GM15510 (cell line): ENCODE data around the gene ZNF282.
A peak's percentile ranks its signal among the peaks of the same experiment; 100 is the strongest.

ENCODE experiments used
- POLR2A ChIP-seq: IDR thresholded peaks from 3 replicates; pipeline ENCODE4 v1.6.1; 2011; ENCODE audit warnings: borderline replicate concordance; ENCODE audit not compliant: insufficient read length; ENCODE audit errors: extremely low read depth

ZNF282 gene

DNA sequence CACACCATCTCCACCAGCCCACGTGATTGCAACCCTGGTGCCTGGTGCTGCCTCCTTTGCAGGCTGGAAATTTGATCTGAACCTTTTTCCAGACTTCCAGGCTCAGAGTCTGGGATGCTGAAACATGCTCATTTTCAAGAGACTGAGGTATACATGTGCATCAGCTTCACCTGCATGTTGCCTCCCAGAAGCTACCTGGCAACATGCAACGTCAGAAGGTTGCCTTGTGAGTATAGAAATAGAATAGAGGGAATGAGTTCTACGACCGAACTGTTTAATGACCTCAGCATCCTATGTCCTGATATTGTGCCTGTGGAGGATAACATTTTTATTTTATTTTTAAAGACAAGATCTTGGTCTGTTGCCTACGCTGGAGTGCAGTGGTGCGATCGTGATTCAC is 42.2 kb downstream of the ZNF282 start:
- TF ChIP-seq POLR2A = no peak

DNA sequence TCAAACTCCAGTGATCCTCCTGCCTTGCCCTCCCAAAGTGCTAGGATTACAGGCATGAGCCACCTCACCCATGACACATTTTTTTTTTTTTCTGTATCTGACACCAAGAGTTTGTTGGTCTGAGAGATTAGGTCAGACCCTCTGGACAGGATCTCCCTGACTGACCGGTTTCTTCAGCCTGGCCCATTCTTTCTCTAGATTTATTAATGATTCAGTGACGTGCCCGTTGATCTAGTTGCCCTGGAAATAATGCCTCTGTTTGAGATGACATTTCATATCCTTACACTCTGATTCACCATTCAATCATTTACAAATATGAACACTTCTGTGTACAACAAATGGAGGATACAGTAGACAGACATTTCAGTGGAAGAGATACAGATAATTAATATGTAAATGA is 42.7 kb downstream of the ZNF282 start:
- no peak for TF ChIP-seq POLR2A

DNA sequence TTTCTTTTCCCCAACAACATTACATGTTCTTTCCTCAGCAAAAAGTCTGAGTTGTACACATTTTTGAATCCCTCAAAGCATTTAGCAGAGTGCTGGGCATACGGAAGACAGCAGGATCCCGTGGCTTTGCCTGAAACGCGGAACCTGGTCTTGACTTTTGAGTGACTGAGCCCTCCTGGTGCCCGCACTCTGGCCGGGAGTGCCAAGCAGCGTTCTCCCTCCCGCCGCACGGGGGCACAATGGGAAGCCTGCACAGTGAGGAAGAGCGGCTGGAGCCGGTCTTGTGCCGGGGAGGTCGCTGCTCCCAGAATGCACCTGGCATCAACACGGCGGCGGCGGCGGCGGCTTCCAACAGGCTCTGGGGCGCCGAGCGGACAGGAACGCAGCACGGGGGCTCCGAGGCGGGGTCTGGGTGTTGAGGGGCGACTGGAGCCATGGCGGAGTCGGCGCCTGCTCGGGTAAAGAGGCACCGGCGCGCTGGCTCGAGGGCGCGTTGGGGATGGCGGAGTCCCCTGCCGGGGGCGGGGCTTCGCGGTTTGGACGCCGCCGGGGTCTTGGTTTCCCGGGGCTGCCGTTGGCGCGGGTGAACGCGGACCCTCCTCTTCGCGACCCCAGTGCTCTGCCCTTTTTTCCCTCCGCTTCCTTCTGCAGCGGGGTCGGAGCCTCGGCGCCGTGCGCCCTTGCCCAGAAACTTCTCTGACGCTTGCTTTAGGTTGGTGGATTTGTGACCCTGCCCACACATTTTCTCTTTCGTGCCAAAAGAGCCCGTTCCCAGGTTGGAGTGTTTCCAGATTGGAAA is 44.2 kb downstream of the ZNF282 start, which contains the start of gene ZNF212:
Gene ZNF212 (plus strand): TSS at position 307 of the 799 bp plus-strand sequence. CDS start 128 bp downstream, at position 435.
- TF ChIP-seq POLR2A = peak; percentile 70

DNA sequence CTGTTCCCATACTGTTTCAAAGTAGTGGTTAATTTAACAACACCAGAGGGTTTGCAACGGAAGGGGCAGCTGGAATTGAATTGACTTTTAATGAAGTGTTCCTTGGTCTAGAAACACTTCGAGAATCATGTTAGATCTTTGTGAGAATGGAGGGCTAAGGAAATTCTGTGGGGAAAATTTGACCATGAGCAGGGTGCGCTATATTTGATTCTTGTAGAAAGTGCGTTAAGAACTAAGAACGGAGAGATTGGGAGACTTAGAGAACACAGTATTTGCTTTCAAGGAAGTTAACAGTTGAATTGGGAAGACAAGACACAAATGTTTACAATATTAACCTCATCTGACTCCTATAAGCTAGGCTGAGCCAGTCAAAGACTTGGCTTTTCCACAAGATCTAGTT is 45.3 kb downstream of the ZNF282 start:
- TF ChIP-seq POLR2A = no peak

DNA sequence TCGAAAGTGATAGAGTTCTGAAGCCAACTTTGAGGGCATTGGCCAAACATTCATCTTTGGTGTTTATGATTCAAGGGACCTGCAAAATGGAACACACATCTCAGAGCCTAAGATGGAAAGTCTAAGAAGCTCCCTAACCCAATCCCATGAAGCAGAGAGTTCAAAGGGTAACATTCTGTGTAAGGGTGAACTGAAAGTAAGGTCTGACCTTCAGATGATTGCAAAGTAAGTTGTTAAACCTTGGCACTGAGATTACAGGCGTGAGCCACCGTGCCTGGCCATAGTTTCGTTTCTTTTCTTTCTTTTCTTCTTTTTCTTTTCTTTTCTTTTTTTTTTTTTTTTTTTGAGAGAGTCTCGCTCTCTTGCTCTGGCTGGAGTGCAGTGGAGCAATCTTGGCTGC is 46.4 kb downstream of the ZNF282 start:
- no peak for TF ChIP-seq POLR2A

DNA sequence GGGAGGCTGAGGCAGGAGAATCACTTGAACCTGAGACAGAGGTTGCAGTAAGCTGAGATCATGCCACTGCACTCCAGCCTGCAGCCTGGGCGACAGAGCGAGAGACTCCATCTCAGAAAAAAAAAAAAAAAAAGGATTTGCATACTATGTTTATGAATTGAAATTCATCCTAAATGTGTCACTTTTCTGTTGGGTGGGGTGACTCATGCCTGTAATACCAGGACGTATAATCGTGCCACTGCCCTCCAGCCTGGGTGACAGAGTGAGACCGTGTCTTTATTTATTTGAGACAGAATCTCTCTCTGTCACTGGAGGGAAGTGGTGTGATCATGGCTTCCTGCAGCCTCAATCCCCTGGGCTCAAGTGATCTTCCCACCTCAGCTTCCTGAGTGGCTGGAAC is 49.9 kb downstream of the ZNF282 start:
- TF ChIP-seq POLR2A = no peak

DNA sequence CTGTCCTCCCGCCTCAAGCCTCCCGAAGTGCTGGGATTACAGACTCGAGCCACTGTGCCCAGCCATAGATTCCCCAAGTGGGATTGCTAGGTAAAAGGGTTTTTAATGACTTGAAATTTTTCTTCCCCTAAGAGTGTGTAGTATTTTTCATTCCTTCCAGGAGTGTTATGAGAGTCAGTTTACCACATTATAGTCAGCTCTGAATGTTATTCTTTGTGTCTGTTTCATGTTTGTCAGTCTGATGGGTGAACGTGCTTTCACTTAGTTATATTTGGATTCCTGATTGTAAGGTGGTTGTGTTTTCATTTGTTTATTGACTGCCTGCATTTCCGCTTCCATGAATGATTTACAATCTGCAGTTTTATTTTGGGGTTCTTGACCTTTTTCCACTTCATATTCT is 50.4 kb downstream of the ZNF282 start:
- TF ChIP-seq POLR2A = no peak

DNA sequence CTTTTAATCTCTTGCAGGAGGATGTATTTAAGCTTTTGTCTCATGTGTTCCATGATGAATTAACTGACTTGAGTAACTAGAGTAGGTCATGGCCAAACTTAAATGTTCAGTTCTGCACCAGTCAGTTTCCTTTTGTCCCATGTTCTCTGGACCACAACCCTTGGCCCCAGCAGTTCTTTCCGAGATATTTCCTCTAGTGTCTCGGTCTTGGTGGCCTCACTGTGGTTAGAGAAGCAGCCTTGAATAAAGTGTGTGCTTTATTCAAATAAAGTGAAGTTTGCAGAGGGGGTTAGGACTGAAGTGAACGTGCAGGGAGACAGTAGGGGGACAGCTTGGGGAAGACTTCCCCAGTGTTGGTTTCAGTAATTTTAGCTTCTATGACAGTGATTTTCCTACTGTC is 53.4 kb downstream of the ZNF282 start:
- TF ChIP-seq POLR2A = no peak

DNA sequence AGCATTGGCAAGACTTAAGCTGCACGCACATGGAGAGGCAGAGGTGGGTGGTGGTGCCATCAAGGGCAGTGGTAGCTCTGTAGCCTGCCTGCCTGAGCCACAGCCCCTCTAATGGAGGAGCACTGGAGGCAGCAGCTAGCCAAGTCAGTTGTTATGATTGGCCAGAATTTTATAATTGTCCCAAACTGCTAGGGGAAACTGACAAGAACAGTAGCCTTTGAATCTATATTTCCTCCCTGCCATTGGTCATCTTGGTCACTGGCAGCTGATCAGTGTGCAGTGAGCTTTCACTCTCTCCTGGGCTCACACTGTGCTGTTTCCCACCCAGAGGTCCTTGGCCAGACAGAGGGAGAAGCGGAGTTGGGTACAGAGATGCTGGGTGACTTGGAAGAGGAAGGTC is 57.0 kb downstream of the ZNF282 start:
- no peak for TF ChIP-seq POLR2A

DNA sequence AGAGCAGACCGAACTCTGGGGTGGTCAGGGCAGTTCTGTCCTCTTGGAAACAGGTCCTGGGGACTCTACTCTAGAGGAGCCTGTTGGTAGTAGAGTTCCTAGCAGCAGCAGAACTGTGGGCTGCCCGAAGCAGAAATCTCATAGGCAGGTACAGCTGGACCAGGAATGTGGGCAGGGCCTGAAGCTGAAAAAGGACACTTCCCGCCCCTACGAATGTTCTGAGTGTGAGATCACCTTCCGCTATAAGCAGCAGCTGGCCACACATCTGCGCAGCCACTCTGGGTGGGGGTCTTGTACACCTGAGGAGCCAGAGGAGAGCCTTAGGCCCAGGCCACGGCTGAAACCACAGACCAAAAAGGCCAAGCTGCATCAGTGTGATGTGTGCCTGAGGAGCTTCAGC is 58.3 kb downstream of the ZNF282 start:
- no peak for TF ChIP-seq POLR2A

DNA sequence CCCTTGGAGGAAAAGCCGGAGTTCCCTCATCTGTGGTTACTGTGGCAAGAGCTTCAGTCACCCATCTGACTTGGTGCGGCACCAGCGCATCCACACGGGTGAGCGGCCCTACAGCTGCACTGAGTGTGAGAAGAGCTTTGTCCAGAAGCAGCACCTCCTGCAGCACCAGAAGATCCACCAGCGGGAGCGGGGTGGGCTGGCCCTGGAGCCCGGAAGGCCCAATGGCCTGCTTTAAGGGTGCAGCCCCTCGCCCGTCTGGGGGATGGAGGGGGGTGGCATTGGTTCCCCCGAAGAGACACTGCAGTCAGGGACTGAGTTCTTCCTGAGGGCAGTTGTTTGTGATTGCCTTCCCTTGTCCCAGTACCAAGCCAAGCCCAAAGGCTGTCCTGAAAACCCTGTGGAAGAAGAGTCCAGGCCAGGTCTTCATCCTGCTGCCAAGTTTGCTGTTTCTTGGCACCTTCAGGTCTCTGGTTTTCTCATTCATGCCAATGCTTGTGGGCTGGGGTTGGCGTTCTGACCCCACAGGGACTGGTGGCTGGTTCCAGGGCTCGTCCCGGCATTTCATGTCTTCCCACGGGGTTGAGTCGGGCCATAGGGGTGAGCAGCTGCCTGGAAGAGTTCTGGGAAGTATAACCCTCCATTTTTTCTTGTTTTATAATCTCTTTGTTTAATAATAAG is 59.0 kb downstream of the ZNF282 start:
- TF ChIP-seq POLR2A = no peak

DNA sequence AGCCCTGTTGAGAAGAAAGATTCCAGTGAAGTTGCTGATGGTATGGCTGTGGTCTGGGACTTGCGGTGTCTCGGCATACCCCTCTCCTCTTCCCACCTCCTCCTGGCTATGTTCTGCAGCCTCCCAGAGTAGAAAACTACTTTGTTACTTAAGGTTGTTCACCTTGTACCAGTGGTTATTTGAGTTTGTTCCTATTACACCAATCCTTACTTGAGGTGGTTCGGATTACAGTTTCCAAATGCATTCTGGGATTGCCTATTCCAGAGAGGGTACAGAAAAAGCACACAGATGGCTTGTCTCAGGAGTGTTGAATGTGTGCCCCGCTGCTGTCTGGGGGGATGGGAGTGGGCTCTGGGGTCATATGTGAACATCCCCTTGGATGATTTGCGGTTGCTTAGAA is 59.8 kb downstream of the ZNF282 start:
- no peak for TF ChIP-seq POLR2A

DNA sequence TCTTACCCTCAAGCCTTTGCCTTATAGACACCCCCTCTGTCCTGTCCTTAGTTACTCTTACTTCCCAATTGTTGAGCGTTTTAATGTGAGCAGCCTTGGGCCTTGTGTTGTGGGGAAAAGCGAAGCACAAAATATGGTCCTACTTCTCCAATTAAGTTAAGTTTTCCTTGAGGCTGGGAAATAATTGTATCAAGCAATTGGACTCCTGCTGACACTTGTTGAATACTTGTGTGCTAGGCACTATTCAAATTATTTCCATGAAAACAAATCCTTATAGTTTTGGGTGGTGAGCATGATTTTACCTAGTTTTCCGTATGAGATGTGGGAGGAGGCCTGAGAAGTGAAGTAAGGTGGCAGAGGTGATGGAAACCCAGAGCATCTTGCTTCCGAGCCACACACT is 61.2 kb downstream of the ZNF282 start:
- TF ChIP-seq POLR2A = no peak

DNA sequence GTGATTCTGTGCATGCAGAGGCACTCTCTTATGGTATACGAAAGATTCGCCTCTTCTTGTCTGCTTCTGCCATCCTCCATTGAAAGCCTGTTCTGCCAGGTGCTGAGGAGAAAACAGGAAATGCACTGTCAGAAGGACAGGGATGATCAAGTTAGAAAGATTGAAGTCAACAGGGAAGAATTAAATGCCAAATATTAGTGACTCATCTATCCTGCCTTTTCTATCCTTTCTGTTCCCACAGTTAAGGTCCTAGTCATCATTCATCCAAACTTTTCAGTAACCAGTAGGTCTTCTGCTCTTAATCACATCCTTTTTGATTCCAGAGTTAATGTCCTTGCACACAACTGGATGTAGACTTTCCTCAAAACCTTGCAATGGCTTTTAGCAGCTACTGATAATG is 61.8 kb downstream of the ZNF282 start:
- no peak for TF ChIP-seq POLR2A

DNA sequence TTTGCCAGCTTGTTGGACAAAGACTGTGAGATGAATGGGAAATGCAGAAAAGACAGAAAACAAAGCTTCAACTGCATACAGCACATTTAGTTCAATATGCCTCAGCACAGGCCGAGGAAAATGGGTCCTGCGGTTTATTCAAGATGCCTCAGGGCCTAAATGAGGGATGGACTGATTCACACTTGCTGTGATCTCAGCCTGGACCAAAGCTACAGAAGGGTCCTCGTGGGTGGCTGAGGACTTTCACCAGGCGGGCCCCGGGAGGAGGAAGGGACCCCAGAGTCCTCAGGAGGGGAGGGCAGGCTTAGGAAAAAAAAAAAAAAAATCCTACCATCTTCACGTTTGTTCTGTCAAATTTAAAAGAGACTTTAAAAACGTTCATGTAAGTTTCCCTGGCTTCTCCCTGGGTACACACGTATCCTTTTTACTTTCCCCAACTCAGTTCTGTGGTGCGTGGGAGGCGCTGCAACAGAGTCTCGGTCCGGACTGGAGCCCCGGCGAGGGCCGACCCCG is 66.0 kb downstream of the ZNF282 start:
- no peak for TF ChIP-seq POLR2A
